Heart left ventricle (tissue), 13 donors: ENCODE results near the gene XPO6.

Experiments used
- CTCF ChIP-seq, 12 donors: fragments of 200-600 bp; sonication (generic) in 4 of 12; IDR thresholded peaks; one replicate each; pipeline versions ENCODE4 v1.5.0 to v1.8.0; 2018 to 2022; ENCODE audit warnings: antibody characterized with exemption in 12 of 12, mild to moderate bottlenecking in 5 of 12
- POLR2A ChIP-seq, 2 donors: fragments of 450-650 bp; IDR thresholded peaks; one replicate each; pipeline ENCODE4 v1.6.1; 2017; ENCODE audit warnings: antibody characterized with exemption in 2 of 2, mild to moderate bottlenecking in 2 of 2, moderate library complexity in 2 of 2
- donor health status: ischemic (EF 13 %, LVEDD 7.1; RV severe dilation, severe dysfunction).
- donor health status: DM: no; HTN: yes; CAD: no.
- donor health status: DM: no; HTN: no; CAD: no.
- donor health status: ischemic (EF 25% LVEDD 6.9; RV normal size, moderate dysfunction).
- donor health status: ischemic (EF 25% LVEDD 5.7; RV mildly dilated, moderate dysfunction).
- donor health status: ischemic (EF 35%, LVEDD 5.7; RV mildly dilated, moderate dysfunction).
- donor health status: nonischemic (EF 11% LVEDD 7.7; RV severe dilation, severe dysfunction).
- donor health status: DM: yes; HTN: yes; CAD: no.
- donor health status: PGD.
- donor health status: ischemic (EF 29% LVEDD 5.4; RV normal size, mild dysfunction).
- donor health status: nonischemic (EF 23%, LVEDD 6.1; RV moderate dilation, normal function).

- no peak for TF ChIP-seq POLR2A (IDR thresholded peaks at IDR 0.05)
- no peak for TF ChIP-seq CTCF (IDR thresholded peaks at IDR 0.05)
These were observed 150.2 kb downstream of the XPO6 start for GRCh38 chr16:28061352-28062101.
